H9 (cell line): ENCODE measurements around the gene DNAJC8. TPM values are rescaled to one million over a fixed set of nuclear protein-coding genes. Genes with fewer than 3 reads are reported as not detected.
A peak's percentile ranks its signal among the peaks of the same experiment; 100 is the strongest.

ENCODE experiments used
- DNase-seq: peaks from one replicate; pipeline ENCODE4 v3.0.0-alpha.2; 2017
- H2AFZ ChIP-seq: one replicate; pipeline ENCODE4 v1.6.1; 2013; ENCODE audit warnings: mild to moderate bottlenecking, low read length, control low read depth, moderate library complexity
- H2AK5ac ChIP-seq: 2 replicates; pipeline ENCODE4 v1.6.1; 2013; ENCODE audit warnings: low read length, control low read depth, mixed read lengths; ENCODE audit not compliant: insufficient read length
- H2BK120ac ChIP-seq: one replicate; pipeline ENCODE4 v1.6.1; 2013; ENCODE audit warnings: low read depth, mild to moderate bottlenecking, low read length, control low read depth, inconsistent platforms; ENCODE audit not compliant: poor library complexity, severe bottlenecking
- H2BK12ac ChIP-seq: 2 replicates; pipeline ENCODE4 v1.6.1; 2013; ENCODE audit warnings: low read length, control low read depth, mixed read lengths, low read depth; ENCODE audit not compliant: insufficient read length
- H2BK15ac ChIP-seq: 2 replicates; pipeline ENCODE4 v1.6.1; 2013; ENCODE audit warnings: low read depth, low read length, control low read depth
- H2BK20ac ChIP-seq: one replicate; pipeline ENCODE4 v1.6.1; 2013; ENCODE audit warnings: low read depth, mild to moderate bottlenecking, low read length, control low read depth, inconsistent platforms; ENCODE audit not compliant: poor library complexity, severe bottlenecking
- H2BK5ac ChIP-seq: 2 replicates; pipeline ENCODE4 v1.6.1; 2013; ENCODE audit warnings: low read length, control low read depth, mixed read lengths; ENCODE audit not compliant: insufficient read length
- H3K14ac ChIP-seq: 2 replicates; pipeline ENCODE4 v1.6.1; 2013; ENCODE audit warnings: low read length, control low read depth; ENCODE audit not compliant: insufficient read depth
- H3K18ac ChIP-seq: 2 replicates; pipeline ENCODE4 v1.6.1; 2013; ENCODE audit warnings: low read depth, mild to moderate bottlenecking, mixed read lengths, low read length, control low read depth; ENCODE audit not compliant: insufficient read length
- H3K23ac ChIP-seq: 2 replicates; pipeline ENCODE4 v1.6.1; 2013; ENCODE audit warnings: low read length, control low read depth, mixed read lengths, low read depth; ENCODE audit not compliant: insufficient read length
- H3K23me2 ChIP-seq: 2 replicates; pipeline ENCODE4 v1.6.1; 2013; ENCODE audit warnings: low read depth, mild to moderate bottlenecking, mixed read lengths, low read length, control low read depth; ENCODE audit not compliant: insufficient read length, poor library complexity, severe bottlenecking
- H3K27ac ChIP-seq: 2 replicates; pipeline ENCODE4 v1.5.1; 2013; ENCODE audit warnings: low read length, control low read depth, mixed read lengths, low read depth; ENCODE audit not compliant: insufficient read length
- H3K27me3 ChIP-seq: 2 replicates; pipeline ENCODE4 v1.6.1; 2013; ENCODE audit warnings: low read length, control low read depth, inconsistent platforms; ENCODE audit not compliant: insufficient read depth
- H3K4ac ChIP-seq: 2 replicates; pipeline ENCODE4 v1.6.1; 2013; ENCODE audit warnings: low read depth, mild to moderate bottlenecking, control low read depth, inconsistent platforms, low read length, moderate library complexity
- H3K4me1 ChIP-seq: 2 replicates; pipeline ENCODE4 v1.6.1; 2013; ENCODE audit warnings: low read length, control low read depth, inconsistent platforms; ENCODE audit not compliant: insufficient read depth
- H3K4me2 ChIP-seq: 2 replicates; pipeline ENCODE4 v1.6.1; 2013; ENCODE audit warnings: low read length, control low read depth, mixed read lengths; ENCODE audit not compliant: insufficient read length, insufficient read depth
- H3K56ac ChIP-seq: 2 replicates; pipeline ENCODE4 v1.6.1; 2013; ENCODE audit warnings: low read depth, mild to moderate bottlenecking, mixed read lengths, low read length, control low read depth; ENCODE audit not compliant: insufficient read length
- H3K79me1 ChIP-seq: 2 replicates; pipeline ENCODE4 v1.6.1; 2013; ENCODE audit warnings: low read depth, mild to moderate bottlenecking, moderate library complexity, low read length, control low read depth, inconsistent platforms; ENCODE audit not compliant: insufficient read depth, poor library complexity, severe bottlenecking
- H3K79me2 ChIP-seq: 2 replicates; pipeline ENCODE4 v1.6.1; 2013; ENCODE audit warnings: low read length, control low read depth, inconsistent platforms; ENCODE audit not compliant: insufficient read depth
- H3K9ac ChIP-seq: 2 replicates; pipeline ENCODE4 v1.6.1; 2013; ENCODE audit warnings: low read length, control low read depth, mixed read lengths; ENCODE audit not compliant: insufficient read length; ENCODE audit errors: extremely low read depth
- H3K9me3 ChIP-seq: one replicate; pipeline ENCODE4 v1.6.1; 2013; ENCODE audit warnings: low read depth, low read length, inconsistent platforms; ENCODE audit not compliant: control insufficient read depth
- H3T11ph ChIP-seq: one replicate; pipeline ENCODE4 v1.6.1; 2013; ENCODE audit warnings: mild to moderate bottlenecking, low read length, control low read depth, inconsistent platforms
- H4K20me1 ChIP-seq: one replicate; pipeline ENCODE4 v1.6.1; 2013; ENCODE audit not compliant: control insufficient read depth, insufficient read length, insufficient read depth
- H4K5ac ChIP-seq: 2 replicates; pipeline ENCODE4 v1.6.1; 2013; ENCODE audit warnings: low read depth, mild to moderate bottlenecking, mixed read lengths, low read length, control low read depth; ENCODE audit not compliant: insufficient read length
- H4K8ac ChIP-seq: replicated peaks from 2 replicates; pipeline ENCODE4 v1.6.1; 2013; ENCODE audit warnings: low read length, control low read depth, mixed read lengths, low read depth; ENCODE audit not compliant: insufficient read length
- H4K91ac ChIP-seq: 2 replicates; pipeline ENCODE4 v1.6.1; 2013; ENCODE audit warnings: low read depth, mild to moderate bottlenecking, moderate library complexity, mixed read lengths, low read length, control low read depth; ENCODE audit not compliant: insufficient read length
- H3K27ac Mint-ChIP-seq, 3 experiments: 2 replicates in 2 of 3; 3 replicates in 1 of 3; pipeline ENCODE4 v1.8.0; 2020 to 2021; ENCODE audit warnings: mixed read lengths in 3 of 3, mild to moderate bottlenecking in 1 of 3, moderate library complexity in 1 of 3
- H3K27me3 Mint-ChIP-seq: 2 replicates; pipeline ENCODE4 v1.8.0; 2021; ENCODE audit warnings: low read depth, mild to moderate bottlenecking, moderate library complexity, mixed read lengths
- H3K36me3 Mint-ChIP-seq, 3 experiments: 2 replicates in 2 of 3; 3 replicates in 1 of 3; pipeline ENCODE4 v1.8.0; 2020 to 2021; ENCODE audit warnings: low read depth in 3 of 3, mixed read lengths in 3 of 3; ENCODE audit not compliant: insufficient read depth in 1 of 3
- H3K4me1 Mint-ChIP-seq, 2 experiments: 2 replicates each; pipeline ENCODE4 v1.8.0; 2020; ENCODE audit warnings: mixed read lengths in 2 of 2
- H3K4me3 Mint-ChIP-seq, 2 experiments: 2 replicates in 1 of 2; 3 replicates in 1 of 2; pipeline ENCODE4 v1.8.0; 2020 to 2021; ENCODE audit warnings: mild to moderate bottlenecking in 2 of 2, mixed read lengths in 2 of 2, moderate library complexity in 1 of 2
- H3K9me3 Mint-ChIP-seq, 2 experiments: 2 replicates in 1 of 2; 3 replicates in 1 of 2; pipeline ENCODE4 v1.8.0; 2020; ENCODE audit warnings: mild to moderate bottlenecking in 2 of 2, mixed read lengths in 2 of 2, moderate library complexity in 1 of 2
- CTCF ChIP-seq: fragments of 200-600 bp; sonication (generic); conservative IDR thresholded peaks from 3 replicates; pipeline ENCODE4 v1.8.0; 2021; ENCODE audit warnings: antibody characterized with exemption, mild to moderate bottlenecking
- WGBS: extraction: QIAGEN DNeasy Blood & Tissue Kit; methylation state at CpG from one replicate; pipeline ENCODE4 v1.1.7; 2013; ENCODE audit warnings: missing lambda C conversion rate, low lambda C conversion rate, mixed read lengths; ENCODE audit not compliant: insufficient read length; ENCODE audit errors: extremely low coverage; 5-methylcytosine and 5-hydroxymethylcytosine counted together
- total RNA-seq: library from RNA; stranded (reverse); gene quantifications from 2 replicates; pipeline ENCODE4 v1.2.1, GENCODE V29; 2021

DNAJC8 gene
- total RNA-seq, 1 experiment from 2014 or later = 132 TPM

GRCh38 chr1:28173151-28173979 lies 59.5 kb downstream of the DNAJC8 start:
- no peak overlapping the region for H2BK15ac ChIP-seq
- no peak overlapping the region for H4K5ac ChIP-seq
- H4K20me1 ChIP-seq = no peaks in the 10 kb centered on the region
- H2AK5ac ChIP-seq = no peak overlapping the region
- H3K27me3 ChIP-seq = no peaks in the 10 kb centered on the region
- H3K4me1 Mint-ChIP-seq = peaks cover 11 to 18% of the 10 kb centered on the region in 2 experiments
- no peaks in the 10 kb centered on the region for H3K27me3 Mint-ChIP-seq
- no peak overlapping the region for H3K14ac ChIP-seq
- H3K79me1 ChIP-seq = no peaks in the 10 kb centered on the region
- no peak overlapping the region for H3K4me2 ChIP-seq
- H2BK120ac ChIP-seq = no peak overlapping the region
- H3K27ac ChIP-seq = no peak overlapping the region
- no peak overlapping the region for H4K8ac ChIP-seq
- H3K18ac ChIP-seq = no peak overlapping the region
- H3K56ac ChIP-seq = no peak overlapping the region
- H3K9ac ChIP-seq = no peak overlapping the region
- no peaks in the 10 kb centered on the region for H3K79me2 ChIP-seq
- H3K4me1 ChIP-seq = no peaks in the 10 kb centered on the region
- H3K36me3 Mint-ChIP-seq = no peaks in the 10 kb centered on the region
- no peak for TF ChIP-seq CTCF
- H4K91ac ChIP-seq = no peak overlapping the region
- DNase-seq = no peak
- H2BK20ac ChIP-seq = no peak overlapping the region
- no peak overlapping the region for H3K4me3 Mint-ChIP-seq
- WGBS = no CpG with 5 or more reads among the region's 11 CpGs
- peak overlapping the region; percentile 43 to 70 (median 65); a peak in 5 of 7 replicates for H3K27ac Mint-ChIP-seq
- H3K9me3 Mint-ChIP-seq = no peaks in the 10 kb centered on the region; a peak in 1 of 5 replicates
- no peaks in the 10 kb centered on the region for H3K9me3 ChIP-seq
- no peak overlapping the region for H2BK12ac ChIP-seq
- H3K4ac ChIP-seq = no peak overlapping the region
- no peak overlapping the region for H3K23ac ChIP-seq
- H3T11ph ChIP-seq = no peak overlapping the region
- H3K23me2 ChIP-seq = no peaks in the 10 kb centered on the region
- H2AFZ ChIP-seq = no peak overlapping the region
- no peak overlapping the region for H2BK5ac ChIP-seq
